ENCODE measurements around the gene HSD17B12.

GRCh38 chr11:43735115-43735514, 54.6 kb downstream of the HSD17B12 start:
- TF ChIP-seq, protein P1, sequence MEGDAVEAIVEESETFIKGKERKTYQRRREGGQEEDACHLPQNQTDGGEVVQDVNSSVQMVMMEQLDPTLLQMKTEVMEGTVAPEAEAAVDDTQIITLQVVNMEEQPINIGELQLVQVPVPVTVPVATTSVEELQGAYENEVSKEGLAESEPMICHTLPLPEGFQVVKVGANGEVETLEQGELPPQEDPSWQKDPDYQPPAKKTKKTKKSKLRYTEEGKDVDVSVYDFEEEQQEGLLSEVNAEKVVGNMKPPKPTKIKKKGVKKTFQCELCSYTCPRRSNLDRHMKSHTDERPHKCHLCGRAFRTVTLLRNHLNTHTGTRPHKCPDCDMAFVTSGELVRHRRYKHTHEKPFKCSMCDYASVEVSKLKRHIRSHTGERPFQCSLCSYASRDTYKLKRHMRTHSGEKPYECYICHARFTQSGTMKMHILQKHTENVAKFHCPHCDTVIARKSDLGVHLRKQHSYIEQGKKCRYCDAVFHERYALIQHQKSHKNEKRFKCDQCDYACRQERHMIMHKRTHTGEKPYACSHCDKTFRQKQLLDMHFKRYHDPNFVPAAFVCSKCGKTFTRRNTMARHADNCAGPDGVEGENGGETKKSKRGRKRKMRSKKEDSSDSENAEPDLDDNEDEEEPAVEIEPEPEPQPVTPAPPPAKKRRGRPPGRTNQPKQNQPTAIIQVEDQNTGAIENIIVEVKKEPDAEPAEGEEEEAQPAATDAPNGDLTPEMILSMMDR (IDR thresholded peaks at IDR 0.05; ENCODE audit: low read length) = no peak
- TF ChIP-seq EZH2 (optimal IDR thresholded peaks at IDR 0.05; ENCODE audit: low read depth, low read length) (no peak), EZH2phosphoT487 (IDR thresholded peaks at IDR 0.05; ENCODE audit: low read length) (no peak)

Data from MM.1S (cell line).